Trophoblast cell (in vitro differentiated cells and primary cell): ENCODE measurements around the gene HOXD8.

Experiments
- DNase-seq, 2 donors: peaks; one replicate each; pipeline ENCODE4 v3.0.0-alpha.2; 2016
- H2AFZ ChIP-seq: 2 replicates; pipeline ENCODE4 v1.6.1; 2013; ENCODE audit warnings: low read length, moderate library complexity, mild to moderate bottlenecking; ENCODE audit not compliant: insufficient read depth, poor library complexity
- H2AK5ac ChIP-seq: 2 replicates; pipeline ENCODE4 v1.6.1; 2013; ENCODE audit warnings: mild to moderate bottlenecking, low read length
- H2BK120ac ChIP-seq: 2 replicates; pipeline ENCODE4 v1.6.1; 2013; ENCODE audit warnings: low read length, mild to moderate bottlenecking, moderate library complexity; ENCODE audit not compliant: insufficient read depth, poor library complexity
- H2BK12ac ChIP-seq: 2 replicates; pipeline ENCODE4 v1.6.1; 2013; ENCODE audit warnings: mild to moderate bottlenecking, low read length, moderate library complexity
- H2BK5ac ChIP-seq: 2 replicates; pipeline ENCODE4 v1.6.1; 2013; ENCODE audit warnings: low read length, low read depth, moderate library complexity, mild to moderate bottlenecking; ENCODE audit not compliant: poor library complexity
- H3K14ac ChIP-seq: 2 replicates; pipeline ENCODE4 v1.6.1; 2013; ENCODE audit warnings: mild to moderate bottlenecking, low read length
- H3K18ac ChIP-seq: 2 replicates; pipeline ENCODE4 v1.6.1; 2013; ENCODE audit warnings: mild to moderate bottlenecking, low read length
- H3K23ac ChIP-seq: 2 replicates; pipeline ENCODE4 v1.6.1; 2013; ENCODE audit warnings: low read length
- H3K27ac ChIP-seq: 2 replicates; pipeline ENCODE4 v1.5.1; 2013; ENCODE audit warnings: low read depth, mild to moderate bottlenecking, inconsistent platforms, low read length, moderate library complexity
- H3K27me3 ChIP-seq: 2 replicates; pipeline ENCODE4 v1.6.1; 2013; ENCODE audit warnings: inconsistent platforms, mild to moderate bottlenecking, low read length, moderate library complexity; ENCODE audit not compliant: insufficient read depth
- H3K36me3 ChIP-seq, 2 experiments: 1 replicate in 1 of 2; 2 replicates in 1 of 2; pipeline ENCODE4 v1.6.1; 2013; ENCODE audit warnings: low read length in 2 of 2, mild to moderate bottlenecking in 2 of 2, moderate library complexity in 1 of 2; ENCODE audit not compliant: insufficient read depth in 2 of 2, control insufficient read depth in 1 of 2
- H3K4ac ChIP-seq: 2 replicates; pipeline ENCODE4 v1.6.1; 2013; ENCODE audit warnings: low read depth, mild to moderate bottlenecking, low read length, moderate library complexity
- H3K4me1 ChIP-seq, 2 experiments: 1 replicate in 1 of 2; 2 replicates in 1 of 2; pipeline ENCODE4 v1.6.1; 2013; ENCODE audit warnings: low read length in 2 of 2, mild to moderate bottlenecking in 2 of 2, moderate library complexity in 1 of 2; ENCODE audit not compliant: insufficient read depth in 2 of 2, control insufficient read depth in 1 of 2
- H3K4me2 ChIP-seq: 2 replicates; pipeline ENCODE4 v1.6.1; 2013; ENCODE audit warnings: inconsistent platforms, mild to moderate bottlenecking, low read length, moderate library complexity
- H3K4me3 ChIP-seq: 2 replicates; pipeline ENCODE4 v1.5.1; 2013; ENCODE audit warnings: mild to moderate bottlenecking, low read depth, low read length, inconsistent platforms
- H3K79me1 ChIP-seq: one replicate; pipeline ENCODE4 v1.6.1; 2013; ENCODE audit warnings: low read length
- H3K79me2 ChIP-seq: 2 replicates; pipeline ENCODE4 v1.6.1; 2013; ENCODE audit warnings: low read length, mild to moderate bottlenecking; ENCODE audit not compliant: control insufficient read depth, insufficient read depth, poor library complexity
- H3K9ac ChIP-seq: 2 replicates; pipeline ENCODE4 v1.6.1; 2013; ENCODE audit warnings: mild to moderate bottlenecking, low read length
- H3K9me3 ChIP-seq: 2 replicates; pipeline ENCODE4 v1.6.1; 2013; ENCODE audit warnings: low read depth, mild to moderate bottlenecking, control low read depth, inconsistent platforms, low read length; ENCODE audit not compliant: insufficient read depth
- H4K12ac ChIP-seq: 2 replicates; pipeline ENCODE4 v1.6.1; 2013; ENCODE audit warnings: low read depth, mild to moderate bottlenecking, low read length, moderate library complexity
- H4K8ac ChIP-seq: 2 replicates; pipeline ENCODE4 v1.6.1; 2013; ENCODE audit warnings: low read depth, mild to moderate bottlenecking, low read length, moderate library complexity
- H4K91ac ChIP-seq: one replicate; pipeline ENCODE4 v1.6.1; 2013; ENCODE audit warnings: low read depth, mild to moderate bottlenecking, low read length, moderate library complexity
- WGBS: extraction: QIAGEN DNeasy Blood & Tissue Kit; methylation state at CpG from one replicate; pipeline ENCODE4 v1.1.7; 2013; ENCODE audit warnings: missing lambda C conversion rate; ENCODE audit not compliant: insufficient read length, insufficient coverage; ENCODE audit errors: extremely low coverage; 5-methylcytosine and 5-hydroxymethylcytosine counted together

HOXD8 gene

GRCh38 chr2:176161825-176162626 is 32.5 kb downstream of the HOXD8 start:
- peaks cover 29% of the 10 kb centered on the region for H3K9me3 ChIP-seq
- no peak overlapping the region for H3K4me3 ChIP-seq
- no peak overlapping the region for H3K27ac ChIP-seq
- no peak overlapping the region for H3K14ac ChIP-seq
- H3K9ac ChIP-seq, result no peak overlapping the region
- H3K79me1 ChIP-seq, result no peaks in the 10 kb centered on the region
- H2BK12ac ChIP-seq, result no peak overlapping the region
- no peak for DNase-seq
- no peak overlapping the region for H4K91ac ChIP-seq
- H3K27me3 ChIP-seq, result peaks cover 92% of the 10 kb centered on the region
- no peak overlapping the region for H2BK5ac ChIP-seq
- H4K12ac ChIP-seq, result no peak overlapping the region
- no CpG with 5 or more reads among the region's 22 CpGs for WGBS
- peaks cover 0 to 8% of the 10 kb centered on the region in 2 experiments for H3K4me1 ChIP-seq
- H3K4me2 ChIP-seq, result no peak overlapping the region
- H3K18ac ChIP-seq, result no peak overlapping the region
- H4K8ac ChIP-seq, result no peak overlapping the region
- H3K79me2 ChIP-seq, result no peaks in the 10 kb centered on the region
- H2AFZ ChIP-seq, result no peak overlapping the region
- no peak overlapping the region for H3K23ac ChIP-seq
- no peaks in the 10 kb centered on the region for H3K36me3 ChIP-seq
- no peak overlapping the region for H2AK5ac ChIP-seq
- no peak overlapping the region for H3K4ac ChIP-seq
- no peak overlapping the region for H2BK120ac ChIP-seq

- Histone ChIP-seq H3K9me3 (peaks cover 26% of the 10 kb centered on the region), H2BK120ac (no peak overlapping the region), H4K12ac (no peak overlapping the region), H2AFZ (no peak overlapping the region), H3K18ac (no peak overlapping the region), H3K14ac (no peak overlapping the region), H4K8ac (no peak overlapping the region), H3K4me1 (peaks cover 0 to 8% of the 10 kb centered on the region in 2 experiments), H3K36me3 (no peaks in the 10 kb centered on the region), H2AK5ac (no peak overlapping the region), H2BK12ac (no peak overlapping the region), H4K91ac (no peak overlapping the region), H3K27me3 (peaks cover 84% of the 10 kb centered on the region), H3K4me3 (no peak overlapping the region), H3K4ac (no peak overlapping the region), H3K79me2 (no peaks in the 10 kb centered on the region), H3K79me1 (no peaks in the 10 kb centered on the region), H3K9ac (no peak overlapping the region), H3K23ac (no peak overlapping the region), H3K4me2 (no peak overlapping the region), H2BK5ac (no peak overlapping the region), H3K27ac (no peak overlapping the region)
- no peak for DNase-seq
- WGBS, result no CpG with 5 or more reads among the region's 29 CpGs
Observed at GRCh38 chr2:176162911-176163671, 33.6 kb downstream of the HOXD8 start.

GRCh38 chr2:176163672-176164056 is 34.2 kb downstream of the HOXD8 start:
- Histone ChIP-seq H3K36me3 (no peaks in the 10 kb centered on the region), H3K4me2 (no peak overlapping the region), H2AFZ (no peak overlapping the region), H2BK5ac (no peak overlapping the region), H2BK12ac (no peak overlapping the region), H2BK120ac (no peak overlapping the region), H3K4me1 (peaks cover 0 to 8% of the 10 kb centered on the region in 2 experiments), H3K79me1 (no peaks in the 10 kb centered on the region), H4K8ac (no peak overlapping the region), H3K14ac (no peak overlapping the region), H3K27me3 (peaks cover 79% of the 10 kb centered on the region), H2AK5ac (no peak overlapping the region), H3K18ac (no peak overlapping the region), H4K91ac (no peak overlapping the region), H3K79me2 (no peaks in the 10 kb centered on the region), H3K4me3 (no peak overlapping the region), H3K27ac (no peak overlapping the region), H3K9me3 (peaks cover 26% of the 10 kb centered on the region), H3K23ac (no peak overlapping the region), H3K4ac (no peak overlapping the region), H4K12ac (no peak overlapping the region), H3K9ac (no peak overlapping the region)
- no CpG with 5 or more reads among the region's 12 CpGs for WGBS
- DNase-seq, result no peak

DNA sequence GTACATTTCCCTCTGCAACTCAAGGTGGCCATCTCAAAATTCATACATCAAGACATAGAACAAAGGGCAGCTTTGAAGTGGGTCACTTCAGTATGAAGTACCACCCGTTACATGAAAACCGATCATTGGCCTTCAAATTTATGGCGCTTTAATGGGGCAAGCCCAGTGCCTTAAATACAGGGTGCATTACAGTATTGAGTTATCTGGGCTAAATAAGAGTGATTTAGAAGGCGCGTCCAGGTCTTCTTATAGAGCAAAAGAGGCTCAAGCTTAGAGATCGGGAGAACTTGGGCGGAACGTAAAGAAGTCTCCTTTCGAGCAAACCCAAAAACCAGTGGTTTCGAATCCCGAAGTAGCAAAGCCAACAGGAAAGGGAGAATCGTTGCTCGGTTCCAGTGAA is 34.7 kb downstream of the HOXD8 start:
- Histone ChIP-seq H4K12ac (no peak overlapping the region), H3K4ac (no peak overlapping the region), H3K14ac (no peak overlapping the region), H3K4me1 (peaks cover 0 to 8% of the 10 kb centered on the region in 2 experiments), H3K18ac (no peak overlapping the region), H2BK5ac (no peak overlapping the region), H3K9ac (no peak overlapping the region), H4K8ac (no peak overlapping the region), H3K27me3 (peaks cover 77% of the 10 kb centered on the region), H3K9me3 (peaks cover 26% of the 10 kb centered on the region), H3K23ac (no peak overlapping the region), H2AFZ (no peak overlapping the region), H3K4me2 (no peak overlapping the region), H4K91ac (no peak overlapping the region), H3K79me2 (no peaks in the 10 kb centered on the region), H2BK120ac (no peak overlapping the region), H3K36me3 (no peaks in the 10 kb centered on the region), H3K79me1 (no peaks in the 10 kb centered on the region), H3K4me3 (no peak overlapping the region), H3K27ac (no peak overlapping the region), H2BK12ac (no peak overlapping the region), H2AK5ac (no peak overlapping the region)
- no CpG with 5 or more reads among the region's 13 CpGs for WGBS
- no peak for DNase-seq
